GM12874 (cell line): Measurements from ENCODE around the gene P2RY2.

ENCODE experiments used
- TF ChIP-seq, protein P1 (sequence below): IDR thresholded peaks from 2 replicates; pipeline ENCODE4 v1.5.1; 2011; ENCODE audit warnings: low read depth, mild to moderate bottlenecking, control low read depth, low read length, moderate library complexity; ENCODE audit not compliant: insufficient read depth

P2RY2 gene

DNA sequence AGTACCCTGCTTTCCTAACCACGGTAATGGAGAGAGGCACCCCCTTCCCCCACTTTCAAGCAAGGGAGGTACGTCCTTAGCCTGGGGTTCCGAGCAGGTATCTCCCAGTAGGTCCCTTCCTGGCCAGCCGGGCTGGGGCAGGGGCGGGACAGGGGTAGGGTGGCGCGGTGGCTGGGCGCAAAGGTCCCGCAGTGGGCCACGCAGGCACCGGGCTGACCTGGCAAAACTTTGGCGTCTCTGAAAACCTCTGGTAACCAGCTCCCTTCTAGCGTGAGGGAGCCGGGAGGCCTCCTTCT lies 323 bp upstream of the P2RY2 start:
- TF ChIP-seq, protein P1, sequence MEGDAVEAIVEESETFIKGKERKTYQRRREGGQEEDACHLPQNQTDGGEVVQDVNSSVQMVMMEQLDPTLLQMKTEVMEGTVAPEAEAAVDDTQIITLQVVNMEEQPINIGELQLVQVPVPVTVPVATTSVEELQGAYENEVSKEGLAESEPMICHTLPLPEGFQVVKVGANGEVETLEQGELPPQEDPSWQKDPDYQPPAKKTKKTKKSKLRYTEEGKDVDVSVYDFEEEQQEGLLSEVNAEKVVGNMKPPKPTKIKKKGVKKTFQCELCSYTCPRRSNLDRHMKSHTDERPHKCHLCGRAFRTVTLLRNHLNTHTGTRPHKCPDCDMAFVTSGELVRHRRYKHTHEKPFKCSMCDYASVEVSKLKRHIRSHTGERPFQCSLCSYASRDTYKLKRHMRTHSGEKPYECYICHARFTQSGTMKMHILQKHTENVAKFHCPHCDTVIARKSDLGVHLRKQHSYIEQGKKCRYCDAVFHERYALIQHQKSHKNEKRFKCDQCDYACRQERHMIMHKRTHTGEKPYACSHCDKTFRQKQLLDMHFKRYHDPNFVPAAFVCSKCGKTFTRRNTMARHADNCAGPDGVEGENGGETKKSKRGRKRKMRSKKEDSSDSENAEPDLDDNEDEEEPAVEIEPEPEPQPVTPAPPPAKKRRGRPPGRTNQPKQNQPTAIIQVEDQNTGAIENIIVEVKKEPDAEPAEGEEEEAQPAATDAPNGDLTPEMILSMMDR: no peak

GRCh38 chr11:73218830-73219215 lies 742 bp downstream of the P2RY2 start:
- TF ChIP-seq, protein P1: no peak

DNA sequence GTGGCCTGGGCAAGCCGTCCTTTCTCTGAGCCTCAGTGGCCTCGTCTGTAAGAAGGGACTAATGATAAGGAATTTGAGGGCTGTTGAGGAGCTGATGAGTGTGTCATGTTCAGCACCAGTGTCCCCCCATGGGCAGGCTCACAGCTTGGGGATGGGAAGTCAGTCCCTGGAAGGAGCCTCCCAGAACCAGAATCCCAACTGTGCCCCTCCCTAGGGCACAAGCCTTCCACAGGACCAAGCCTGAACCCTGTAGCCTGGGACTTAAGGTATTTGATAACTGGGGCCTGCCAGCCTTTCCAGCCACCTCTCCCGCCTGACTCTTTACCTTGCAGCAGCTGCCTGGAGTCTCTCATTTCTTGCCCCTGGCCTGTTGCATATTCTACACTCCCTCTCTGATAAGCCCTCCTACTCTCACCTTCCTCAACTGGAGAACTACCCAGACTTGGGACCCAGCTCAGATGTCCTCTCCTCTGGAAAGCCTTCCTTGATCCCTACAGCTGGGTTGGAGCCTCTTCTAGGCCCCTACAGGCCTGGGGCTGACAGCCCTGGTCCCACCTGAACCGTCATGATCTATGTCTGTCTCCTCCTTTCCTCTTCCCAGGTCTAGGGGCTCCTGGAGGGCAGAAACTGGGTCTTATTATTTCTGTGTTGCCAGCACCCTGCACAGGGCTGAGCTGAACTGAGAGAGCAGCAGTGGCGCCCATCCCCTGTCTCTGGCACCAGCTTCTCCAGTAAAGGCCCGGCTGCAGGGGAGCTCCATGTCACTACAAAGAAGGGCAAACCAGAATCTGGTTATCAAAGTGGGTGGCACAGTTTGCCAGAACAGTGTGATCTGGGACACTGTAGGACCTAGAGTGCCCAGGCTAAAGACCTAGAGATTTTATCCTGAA lies 1.6 kb downstream of the P2RY2 start:
- TF ChIP-seq, protein P1: no peak

- TF ChIP-seq, protein P1: no peak
These were observed 3.4 kb downstream of the P2RY2 start for GRCh38 chr11:73221451-73221850.

GRCh38 chr11:73221996-73222395 lies 3.9 kb downstream of the P2RY2 start:
- TF ChIP-seq, protein P1: no peak

- TF ChIP-seq, protein P1: no peak
These were observed 6.1 kb downstream of the P2RY2 start for GRCh38 chr11:73223998-73224730.

GRCh38 chr11:73225001-73225686 lies 7.1 kb downstream of the P2RY2 start:
- TF ChIP-seq, protein P1: no peak
